ES-I3 (cell line): ENCODE data around the gene MARCHF9.
"Not testable (repeated sequence)": the region's sequence is repeated elsewhere in the genome, so short reads cannot be mapped to it uniquely, and the experiment has no call there.

Experiments
- H3K36me3 ChIP-seq: 2 replicates; pipeline ENCODE4 v1.6.1; 2013; ENCODE audit warnings: mild to moderate bottlenecking, low read length, control low read depth, moderate library complexity; ENCODE audit not compliant: insufficient read depth
- H3K4me1 ChIP-seq: 2 replicates; pipeline ENCODE4 v1.6.1; 2013; ENCODE audit warnings: mild to moderate bottlenecking, control low read depth, low read length; ENCODE audit not compliant: insufficient read depth
- H3K9ac ChIP-seq: 2 replicates; pipeline ENCODE4 v1.6.1; 2013; ENCODE audit warnings: low read depth, mild to moderate bottlenecking, low read length, moderate library complexity
- H3K9me3 ChIP-seq: 2 replicates; pipeline ENCODE4 v1.6.1; 2013; ENCODE audit warnings: mild to moderate bottlenecking, low read length, moderate library complexity; ENCODE audit not compliant: control insufficient read depth, insufficient read depth

The MARCHF9 gene

GRCh38 chr12:57772429-57773322 lies 17.8 kb downstream of the MARCHF9 start, which contains the start of gene EEF1AKMT3:
Gene EEF1AKMT3, plus strand, starts transcription at chr12:57772614. Its CDS starts 111 bp downstream, at chr12:57772725.
- Histone ChIP-seq H3K36me3 (no peaks in the 10 kb centered on the region), H3K9ac (peak within 1 kb of the TSS; percentile 96), H3K4me1 (no peaks in the 10 kb centered on the region; the same call in 1 of the 2 replicates), H3K9me3 (no peaks in the 10 kb centered on the region)

GRCh38 chr12:57774634-57775033 lies 19.7 kb downstream of the MARCHF9 start:
- not testable (repeated sequence) for H3K9me3 ChIP-seq, H3K9ac ChIP-seq, H3K4me1 ChIP-seq, H3K36me3 ChIP-seq

GRCh38 chr12:57775044-57775443 lies 20.1 kb downstream of the MARCHF9 start:
- Histone ChIP-seq H3K9ac (no peak overlapping the region), H3K36me3 (no peaks in the 10 kb centered on the region), H3K4me1 (no peaks in the 10 kb centered on the region; the same call in 1 of the 2 replicates), H3K9me3 (no peaks in the 10 kb centered on the region)

GRCh38 chr12:57775563-57776246 lies 20.8 kb downstream of the MARCHF9 start:
- Histone ChIP-seq H3K9ac (no peak overlapping the region), H3K36me3 (no peaks in the 10 kb centered on the region), H3K9me3 (no peaks in the 10 kb centered on the region), H3K4me1 (no peaks in the 10 kb centered on the region; the same call in 1 of the 2 replicates)

- Histone ChIP-seq H3K4me1 (no peaks in the 10 kb centered on the region; the same call in 1 of the 2 replicates), H3K36me3 (no peaks in the 10 kb centered on the region), H3K9ac (no peak overlapping the region), H3K9me3 (no peaks in the 10 kb centered on the region)
These were observed 21.3 kb downstream of the MARCHF9 start for GRCh38 chr12:57776247-57776587.

- H3K9me3 ChIP-seq = no peaks in the 10 kb centered on the region
- H3K4me1 ChIP-seq = no peaks in the 10 kb centered on the region
- no peaks in the 10 kb centered on the region for H3K36me3 ChIP-seq
- no peak overlapping the region for H3K9ac ChIP-seq
These were observed 22.5 kb downstream of the MARCHF9 start for GRCh38 chr12:57777367-57777766.

GRCh38 chr12:57777911-57778310 lies 23.0 kb downstream of the MARCHF9 start:
- no peak overlapping the region for H3K9ac ChIP-seq
- H3K36me3 ChIP-seq = no peaks in the 10 kb centered on the region
- no peaks in the 10 kb centered on the region for H3K4me1 ChIP-seq
- H3K9me3 ChIP-seq = no peaks in the 10 kb centered on the region

- H3K4me1 ChIP-seq = no peaks in the 10 kb centered on the region
- H3K36me3 ChIP-seq = no peaks in the 10 kb centered on the region
- H3K9ac ChIP-seq = no peak overlapping the region
- no peaks in the 10 kb centered on the region for H3K9me3 ChIP-seq
These were observed 24.8 kb downstream of the MARCHF9 start for GRCh38 chr12:57779736-57780135.

GRCh38 chr12:57780284-57780897 lies 25.5 kb downstream of the MARCHF9 start:
- no peaks in the 10 kb centered on the region for H3K4me1 ChIP-seq

GRCh38 chr12:57781244-57781643 lies 26.3 kb downstream of the MARCHF9 start:
- H3K4me1 ChIP-seq = no peaks in the 10 kb centered on the region

More at GRCh38 chr12:57780284-57780897, 25.5 kb downstream of the MARCHF9 start:
- Histone ChIP-seq H3K9ac (no peak overlapping the region), H3K9me3 (no peaks in the 10 kb centered on the region), H3K36me3 (no peaks in the 10 kb centered on the region)

GRCh38 chr12:57781801-57782200 lies 26.9 kb downstream of the MARCHF9 start:
- H3K9ac ChIP-seq = no peak overlapping the region
- H3K36me3 ChIP-seq = peaks cover 8% of the 10 kb centered on the region
- H3K4me1 ChIP-seq = no peaks in the 10 kb centered on the region
- H3K9me3 ChIP-seq = no peaks in the 10 kb centered on the region

More at GRCh38 chr12:57781244-57781643, 26.3 kb downstream of the MARCHF9 start:
- no peaks in the 10 kb centered on the region for H3K9me3 ChIP-seq
- no peak overlapping the region for H3K9ac ChIP-seq
- H3K36me3 ChIP-seq = peaks cover 2% of the 10 kb centered on the region; the same call in 1 of the 2 replicates

GRCh38 chr12:57782243-57782607 lies 27.3 kb downstream of the MARCHF9 start:
- Histone ChIP-seq H3K9me3 (no peaks in the 10 kb centered on the region), H3K9ac (no peak overlapping the region), H3K4me1 (no peaks in the 10 kb centered on the region), H3K36me3 (peaks cover 11% of the 10 kb centered on the region)

GRCh38 chr12:57782608-57783465 lies 27.9 kb downstream of the MARCHF9 start, which contains the start of gene TSFM:
Gene TSFM, plus strand, starts transcription at chr12:57782787. Its CDS starts 15 bp downstream, at chr12:57782802.
- no peaks in the 10 kb centered on the region for H3K9me3 ChIP-seq
- H3K36me3 ChIP-seq = peaks cover 11% of the 10 kb centered on the region
- H3K9ac ChIP-seq = peak within 1 kb of the TSS; percentile 67
- no peaks in the 10 kb centered on the region for H3K4me1 ChIP-seq

GRCh38 chr12:57783466-57783801 lies 28.5 kb downstream of the MARCHF9 start:
- Histone ChIP-seq H3K9ac (peak overlapping the region; percentile 67), H3K4me1 (no peaks in the 10 kb centered on the region), H3K36me3 (peaks cover 11% of the 10 kb centered on the region), H3K9me3 (no peaks in the 10 kb centered on the region)
